Endothelial cell (in vitro differentiated cells): ENCODE data around the gene UBE2Z. TPM values are rescaled to one million over a fixed set of nuclear protein-coding genes. Genes with fewer than 3 reads are reported as not detected.
A peak's percentile ranks its signal among the peaks of the same experiment; 100 is the strongest.

Experiments
- DNase-seq: peaks from one replicate; pipeline ENCODE4 v3.0.0; 2021; ENCODE audit warnings: low spot score
- H3K27ac Mint-ChIP-seq: one replicate; pipeline ENCODE4 v1.8.0; 2021; ENCODE audit warnings: mixed read lengths, inconsistent platforms; ENCODE audit not compliant: unreplicated experiment
- H3K27me3 Mint-ChIP-seq: one replicate; pipeline ENCODE4 v1.8.0; 2021; ENCODE audit warnings: mild to moderate bottlenecking, moderate library complexity, mixed read lengths, inconsistent platforms; ENCODE audit not compliant: unreplicated experiment
- H3K36me3 Mint-ChIP-seq: one replicate; pipeline ENCODE4 v1.8.0; 2021; ENCODE audit warnings: mild to moderate bottlenecking, low read depth, mixed read lengths, inconsistent platforms; ENCODE audit not compliant: unreplicated experiment
- H3K4me1 Mint-ChIP-seq: one replicate; pipeline ENCODE4 v1.8.0; 2021; ENCODE audit warnings: mild to moderate bottlenecking, mixed read lengths, inconsistent platforms; ENCODE audit not compliant: unreplicated experiment
- H3K4me3 Mint-ChIP-seq: one replicate; pipeline ENCODE4 v1.8.0; 2021; ENCODE audit warnings: mild to moderate bottlenecking, mixed read lengths, inconsistent platforms; ENCODE audit not compliant: unreplicated experiment
- H3K9me3 Mint-ChIP-seq: one replicate; pipeline ENCODE4 v1.8.0; 2021; ENCODE audit warnings: mixed read lengths, inconsistent platforms; ENCODE audit not compliant: unreplicated experiment
- total RNA-seq: library from RNA; stranded (reverse); fragmentation: NEBNext Ultra II Directional; extraction: Animal tissue kit (Norgen Biotek cat#: 25700); gene quantifications from one replicate; pipeline ENCODE4 v1.2.1, GENCODE V29; 2021; ENCODE audit not compliant: unreplicated experiment
- TF ChIP-seq, protein P1 (sequence below): fragments of 200-600 bp; sonication (generic); IDR thresholded peaks from one replicate; pipeline ENCODE4 v1.5.0; 2021; ENCODE audit warnings: antibody characterized with exemption; ENCODE audit not compliant: unreplicated experiment

UBE2Z gene
- total RNA-seq, 1 donor from 2014 or later, result 81.8 TPM

DNA sequence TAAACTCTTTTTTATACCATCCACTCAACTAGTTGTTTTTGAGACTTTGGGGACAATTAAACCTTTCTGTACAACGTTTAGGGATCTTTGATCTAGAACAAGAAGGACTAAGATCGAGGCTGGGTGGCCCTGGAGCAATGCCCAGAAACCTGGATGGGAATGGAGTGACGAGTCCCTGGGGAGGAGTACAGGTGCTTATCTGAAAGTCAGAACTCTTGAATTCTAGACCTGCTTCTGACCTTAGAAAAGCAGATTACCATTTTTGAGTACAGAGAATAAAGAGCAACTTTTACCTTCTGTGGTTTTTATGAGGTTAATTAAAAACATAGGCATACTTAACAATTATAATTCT, 17.8 kb downstream of the UBE2Z start:
- Mint-ChIP-seq H3K36me3 (peaks cover 43% of the 10 kb centered on the region), H3K4me1 (peaks cover 9% of the 10 kb centered on the region), H3K27me3 (no peaks in the 10 kb centered on the region), H3K4me3 (peak overlapping the region; percentile 24), H3K27ac (no peak overlapping the region), H3K9me3 (no peaks in the 10 kb centered on the region)
- no peak for DNase-seq
- TF ChIP-seq, protein P1, sequence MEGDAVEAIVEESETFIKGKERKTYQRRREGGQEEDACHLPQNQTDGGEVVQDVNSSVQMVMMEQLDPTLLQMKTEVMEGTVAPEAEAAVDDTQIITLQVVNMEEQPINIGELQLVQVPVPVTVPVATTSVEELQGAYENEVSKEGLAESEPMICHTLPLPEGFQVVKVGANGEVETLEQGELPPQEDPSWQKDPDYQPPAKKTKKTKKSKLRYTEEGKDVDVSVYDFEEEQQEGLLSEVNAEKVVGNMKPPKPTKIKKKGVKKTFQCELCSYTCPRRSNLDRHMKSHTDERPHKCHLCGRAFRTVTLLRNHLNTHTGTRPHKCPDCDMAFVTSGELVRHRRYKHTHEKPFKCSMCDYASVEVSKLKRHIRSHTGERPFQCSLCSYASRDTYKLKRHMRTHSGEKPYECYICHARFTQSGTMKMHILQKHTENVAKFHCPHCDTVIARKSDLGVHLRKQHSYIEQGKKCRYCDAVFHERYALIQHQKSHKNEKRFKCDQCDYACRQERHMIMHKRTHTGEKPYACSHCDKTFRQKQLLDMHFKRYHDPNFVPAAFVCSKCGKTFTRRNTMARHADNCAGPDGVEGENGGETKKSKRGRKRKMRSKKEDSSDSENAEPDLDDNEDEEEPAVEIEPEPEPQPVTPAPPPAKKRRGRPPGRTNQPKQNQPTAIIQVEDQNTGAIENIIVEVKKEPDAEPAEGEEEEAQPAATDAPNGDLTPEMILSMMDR, result no peak

DNA sequence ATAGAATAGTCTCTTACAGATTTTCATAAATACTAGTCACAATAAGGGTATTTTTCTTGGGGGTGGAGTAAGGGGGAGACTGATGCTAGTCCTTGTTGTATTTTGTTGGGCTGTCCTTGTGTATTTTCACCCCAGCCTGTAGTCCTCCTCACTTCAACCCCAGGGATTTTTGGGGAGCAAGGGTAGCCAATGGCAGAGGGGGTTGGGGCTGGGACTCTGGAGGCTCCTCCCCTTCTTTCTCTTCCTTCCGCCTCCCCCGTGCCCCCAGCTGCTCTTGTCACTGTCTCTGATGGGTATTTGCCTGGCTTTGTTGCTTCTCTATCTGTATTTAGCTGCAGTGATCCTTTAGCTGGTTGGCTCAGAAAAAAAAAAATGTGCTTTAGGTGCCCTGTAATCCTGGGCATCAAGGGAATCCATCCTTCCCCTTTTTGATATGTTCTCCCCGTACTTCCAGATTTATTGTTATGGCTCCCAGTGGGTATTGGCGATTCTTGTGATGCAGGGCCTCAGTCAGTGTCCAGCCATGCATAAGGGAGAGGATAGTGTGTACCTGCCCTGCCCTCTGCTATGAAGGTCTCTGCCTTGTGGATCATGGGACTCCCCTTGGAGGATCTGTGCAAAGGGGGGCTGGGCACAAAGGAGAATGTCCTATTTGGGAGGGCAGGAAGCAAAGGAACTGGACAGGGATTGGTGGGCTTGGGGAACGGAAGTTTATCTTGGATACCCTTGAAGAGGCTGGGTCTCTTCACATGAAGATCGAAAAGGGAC, 20.0 kb downstream of the UBE2Z start:
- Mint-ChIP-seq H3K36me3 (peaks cover 46% of the 10 kb centered on the region), H3K4me1 (peaks cover 9% of the 10 kb centered on the region), H3K27ac (peak overlapping the region; percentile 49), H3K27me3 (no peaks in the 10 kb centered on the region), H3K4me3 (no peak overlapping the region), H3K9me3 (no peaks in the 10 kb centered on the region)
- TF ChIP-seq, protein P1, result no peak
- DNase-seq, result no peak

DNA sequence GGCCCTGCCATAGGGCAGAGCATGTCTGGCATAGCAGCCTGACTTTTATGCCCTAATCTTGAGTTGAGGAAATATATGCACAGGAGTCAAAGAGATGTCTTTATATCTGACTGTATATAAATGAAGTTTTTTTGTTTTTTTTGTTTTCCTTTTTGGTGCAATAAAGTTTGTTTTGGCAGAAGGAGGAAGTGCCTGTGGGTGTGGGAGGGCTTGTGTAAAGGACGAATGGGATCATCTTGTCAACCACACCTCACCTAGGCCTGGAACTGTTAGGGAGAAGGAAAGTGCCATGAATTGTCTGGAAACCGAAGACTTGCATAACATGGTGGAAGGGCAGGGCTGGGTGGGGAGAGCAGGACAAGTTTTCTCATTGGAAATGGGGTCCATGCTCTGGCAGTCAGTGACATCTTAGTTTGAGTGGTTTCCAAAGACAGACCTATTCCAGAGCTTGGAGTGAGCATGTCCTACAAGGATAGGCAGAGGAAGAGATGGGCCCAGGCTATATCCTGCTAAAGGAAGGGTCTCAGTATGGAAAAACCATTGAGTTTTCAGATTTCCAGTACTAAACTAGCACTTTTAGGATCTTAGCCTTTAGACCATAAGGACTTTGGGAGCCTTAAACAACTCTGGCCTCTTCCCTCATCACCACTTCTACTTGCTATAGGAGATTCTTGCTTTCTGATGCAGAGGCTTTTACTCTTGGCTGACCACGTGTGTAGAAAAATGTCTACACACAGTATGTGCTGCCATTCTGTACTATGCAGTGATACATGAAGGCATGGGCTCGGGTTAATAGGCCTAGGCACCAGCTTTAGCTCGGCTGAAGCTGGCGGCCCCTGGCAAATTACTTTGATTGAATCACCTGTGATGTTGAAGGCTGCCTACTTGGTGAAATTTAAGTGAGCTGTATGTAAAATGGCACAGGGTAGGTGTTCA, 20.9 kb downstream of the UBE2Z start:
- H3K9me3 Mint-ChIP-seq, result no peaks in the 10 kb centered on the region
- no peaks in the 10 kb centered on the region for H3K27me3 Mint-ChIP-seq
- no peak for DNase-seq
- no peak overlapping the region for H3K4me3 Mint-ChIP-seq
- no peak overlapping the region for H3K27ac Mint-ChIP-seq
- peaks cover 46% of the 10 kb centered on the region for H3K36me3 Mint-ChIP-seq
- TF ChIP-seq, protein P1, result no peak
- H3K4me1 Mint-ChIP-seq, result peaks cover 9% of the 10 kb centered on the region

DNA sequence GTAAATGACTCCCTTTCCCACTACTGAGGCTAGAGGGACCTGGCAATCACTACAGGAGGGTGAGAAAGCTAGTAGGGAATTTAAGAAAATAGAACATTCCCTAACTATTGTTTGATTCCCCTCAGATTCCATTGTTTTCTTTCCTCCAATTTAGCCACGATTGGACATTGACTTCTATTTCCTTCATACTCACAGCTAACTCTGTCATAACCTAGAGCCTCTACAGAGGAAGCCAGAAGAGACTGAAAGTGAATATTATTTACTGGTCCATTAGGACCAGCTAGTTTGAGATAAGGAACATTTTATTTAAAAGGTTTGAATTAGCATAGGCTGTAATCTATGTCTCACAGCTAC, 21.6 kb downstream of the UBE2Z start:
- no peak for DNase-seq
- peaks cover 45% of the 10 kb centered on the region for H3K36me3 Mint-ChIP-seq
- no peak overlapping the region for H3K4me3 Mint-ChIP-seq
- no peak overlapping the region for H3K27ac Mint-ChIP-seq
- TF ChIP-seq, protein P1, result no peak
- peaks cover 9% of the 10 kb centered on the region for H3K4me1 Mint-ChIP-seq
- H3K27me3 Mint-ChIP-seq, result no peaks in the 10 kb centered on the region
- H3K9me3 Mint-ChIP-seq, result no peaks in the 10 kb centered on the region
